HG03045 (cell line): ENCODE results near the gene IFNG.
A peak's percentile ranks its signal among the peaks of the same experiment; 100 is the strongest.

Source experiments
- ATAC-seq: cut with Tn5 transposase; IDR thresholded peaks from one replicate; pipeline ENCODE4 v1.9.1; 2021; ENCODE audit warnings: mild to moderate bottlenecking, moderate library complexity; ENCODE audit not compliant: unreplicated experiment

The IFNG gene

GRCh38 chr12:68169213-68169889 lies 9.8 kb upstream of the IFNG start:
- no peak for ATAC-seq

DNA sequence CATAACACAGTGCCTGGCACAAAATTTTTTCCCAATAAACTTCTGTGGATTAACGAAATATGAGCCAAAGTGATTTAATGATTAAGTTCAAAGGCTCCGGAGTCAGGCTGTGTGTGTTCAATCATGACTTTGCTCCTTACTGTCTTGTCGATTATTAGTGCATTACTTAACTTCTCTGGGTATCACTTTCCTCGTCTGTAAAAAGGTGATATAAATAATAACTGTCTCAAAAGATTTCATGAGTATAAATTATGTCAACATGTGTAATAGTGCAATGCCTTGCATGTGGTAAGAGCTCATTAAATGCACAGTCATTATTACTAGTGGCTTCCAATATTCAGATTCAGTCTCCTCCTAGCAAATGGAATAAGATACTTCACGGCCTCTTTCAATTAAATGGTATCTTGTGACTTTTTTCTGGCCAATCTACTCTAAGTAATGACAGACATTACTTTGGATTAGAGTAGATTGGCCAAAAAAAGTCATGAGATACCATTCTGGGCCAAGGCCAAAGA lies 6.8 kb upstream of the IFNG start:
- no peak for ATAC-seq

DNA sequence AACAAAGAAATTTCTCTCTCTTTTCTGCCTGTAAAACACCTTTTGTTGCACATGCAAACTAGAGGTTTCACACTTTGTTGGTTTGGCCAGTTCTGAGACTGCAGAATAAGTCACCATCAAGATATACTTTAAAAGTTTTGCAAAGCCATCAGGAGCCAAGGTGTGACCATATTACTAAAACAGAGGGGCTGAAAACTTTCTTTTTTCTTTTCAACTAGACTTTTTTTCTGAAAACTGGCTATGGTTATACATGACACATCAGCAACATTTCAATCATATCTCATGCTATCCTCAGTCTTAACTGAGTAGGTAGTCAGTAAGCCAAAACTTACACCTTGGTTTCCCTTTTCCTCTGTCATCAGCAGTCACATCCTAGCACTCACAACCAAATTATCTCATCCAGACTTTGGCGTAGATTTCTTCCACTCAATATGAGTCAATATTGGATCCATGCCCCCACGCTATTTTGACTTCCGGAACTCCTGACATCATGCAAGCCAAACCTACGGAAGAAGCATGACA lies 4.1 kb upstream of the IFNG start:
- ATAC-seq: peak; percentile 66

DNA sequence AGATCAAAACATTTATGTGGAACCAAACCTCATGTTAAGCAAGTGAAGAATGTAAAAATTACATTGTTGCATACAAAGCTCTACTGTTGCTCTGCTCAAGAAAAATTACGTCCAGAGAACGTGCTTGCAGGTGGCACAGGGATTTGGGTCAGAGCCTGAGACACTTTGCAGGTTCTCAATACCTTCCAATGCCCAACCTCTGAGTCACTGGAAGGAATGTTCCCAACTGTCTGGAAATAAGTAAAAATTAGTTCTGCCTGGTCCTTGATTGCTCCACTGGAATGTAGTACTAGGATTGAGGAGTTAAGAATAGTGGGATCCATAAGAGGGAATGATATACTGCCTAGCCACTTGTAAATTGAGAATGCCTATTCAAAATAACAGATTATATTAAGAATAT lies 2.8 kb upstream of the IFNG start:
- no peak for ATAC-seq

GRCh38 chr12:68158432-68158831 lies 1.1 kb downstream of the IFNG start:
- ATAC-seq: no peak

DNA sequence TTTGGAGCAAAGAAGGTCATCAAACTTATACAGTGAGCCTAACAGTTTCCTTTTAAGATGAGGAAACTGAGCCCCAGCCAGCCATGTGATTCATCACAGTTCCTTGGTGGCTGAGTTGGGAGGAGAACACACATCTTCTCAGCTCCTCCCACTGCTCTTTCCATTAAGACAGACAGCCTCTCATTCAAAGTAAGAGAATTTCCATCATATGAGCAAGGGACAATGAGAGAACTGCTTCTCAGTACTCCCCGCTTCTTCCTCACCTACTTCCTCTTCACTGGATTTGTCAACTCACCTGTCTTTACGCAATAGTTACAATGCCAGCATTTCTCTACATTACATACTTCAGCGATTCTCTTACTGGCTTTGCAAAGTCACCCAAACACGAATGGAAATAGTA lies 2.2 kb downstream of the IFNG start:
- no peak for ATAC-seq

DNA sequence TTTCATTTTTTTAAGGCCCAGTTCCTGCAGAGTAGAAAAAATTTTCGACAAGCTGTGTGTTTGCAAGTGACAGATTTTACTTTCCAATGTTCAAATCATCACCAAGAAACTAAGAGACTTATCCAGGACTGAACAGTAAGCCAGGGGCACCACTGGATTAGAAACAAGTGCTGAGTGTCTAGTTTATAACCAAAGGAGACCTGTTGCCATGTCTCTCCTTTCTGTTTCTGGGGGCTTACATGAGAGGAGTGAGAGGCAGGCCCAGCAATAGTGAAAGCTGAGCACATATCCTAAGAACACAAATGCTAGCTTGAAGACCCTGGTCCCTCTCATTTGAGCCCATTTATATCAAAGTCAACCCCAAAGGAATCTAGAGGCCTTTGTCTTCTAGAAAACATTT lies 2.9 kb downstream of the IFNG start:
- ATAC-seq: no peak

DNA sequence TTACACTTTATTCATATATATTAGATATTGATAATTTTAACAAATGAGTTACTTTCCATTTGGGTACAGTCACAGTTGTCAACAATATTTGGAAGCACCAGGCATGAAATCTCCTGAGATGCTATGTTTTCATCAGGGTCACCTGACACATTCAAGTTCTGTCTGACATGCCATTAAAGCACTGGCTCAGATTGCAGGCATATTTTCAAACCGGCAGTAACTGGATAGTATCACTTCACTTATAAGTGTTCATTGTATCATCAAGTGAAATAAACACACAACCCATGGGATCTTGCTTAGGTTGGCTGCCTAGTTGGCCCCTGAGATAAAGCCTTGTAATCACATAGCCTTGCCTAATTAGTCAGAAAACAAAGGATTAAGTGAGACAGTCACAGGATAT lies 4.8 kb downstream of the IFNG start:
- ATAC-seq: no peak

GRCh38 chr12:68148261-68148951 lies 11.1 kb downstream of the IFNG start:
- ATAC-seq: no peak

DNA sequence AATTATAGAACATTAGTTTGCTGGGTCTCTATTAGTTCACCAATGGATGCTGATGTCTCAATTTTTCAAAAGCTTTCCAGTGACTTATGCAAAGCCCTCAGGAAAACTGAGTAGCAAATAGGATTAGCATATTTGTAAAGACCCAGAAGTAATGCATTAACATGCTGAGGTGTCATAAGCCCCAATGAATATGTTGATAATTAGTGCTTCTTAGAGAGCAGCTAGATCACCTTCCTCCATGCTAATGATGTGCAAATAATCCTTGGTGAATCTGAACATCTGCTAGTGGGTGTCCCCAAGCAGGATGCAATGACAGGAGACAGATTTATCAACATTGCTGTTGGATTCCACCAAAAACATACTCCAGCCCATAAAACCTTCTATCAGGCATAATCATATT lies 19.0 kb downstream of the IFNG start:
- no peak for ATAC-seq

GRCh38 chr12:68139941-68140340 lies 19.6 kb downstream of the IFNG start:
- no peak for ATAC-seq

DNA sequence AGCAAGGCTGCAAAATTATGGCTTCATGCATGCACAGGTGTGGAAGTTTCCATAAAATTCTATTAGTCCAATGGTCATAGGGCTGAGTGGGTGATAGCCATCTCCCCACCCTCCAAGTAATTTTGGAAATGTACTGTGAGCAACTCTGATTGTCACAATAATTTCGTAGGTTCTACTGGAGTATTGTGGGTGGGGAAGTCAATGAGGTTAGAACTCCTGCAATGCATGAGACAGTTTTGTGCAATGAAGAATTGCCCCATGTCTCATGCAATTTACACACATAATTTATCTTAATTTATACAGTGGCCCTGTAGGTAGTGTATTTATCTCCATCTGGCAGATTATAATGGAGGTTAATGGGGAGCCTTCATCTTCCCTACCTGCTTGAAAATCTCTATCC lies 20.5 kb downstream of the IFNG start:
- no peak for ATAC-seq

DNA sequence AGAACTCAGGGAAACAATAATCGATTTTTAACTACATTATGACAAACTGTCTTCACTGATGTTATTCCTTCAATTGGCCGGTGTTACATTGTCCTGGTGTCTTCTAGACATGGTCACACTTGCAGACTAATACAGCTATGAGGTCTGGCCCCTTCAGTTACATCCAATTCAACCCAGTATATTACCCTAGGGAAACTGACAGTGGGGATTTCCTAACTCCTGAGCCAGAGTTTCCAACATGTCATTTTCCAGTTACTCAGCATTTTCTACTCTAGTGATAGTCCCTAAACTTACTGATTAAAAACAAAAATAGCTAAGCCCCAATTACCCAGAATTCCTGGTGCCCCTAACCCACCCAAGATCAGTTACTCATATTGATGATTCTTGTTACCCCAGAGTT lies 21.1 kb downstream of the IFNG start:
- no peak for ATAC-seq

- no peak for ATAC-seq
Measured at GRCh38 chr12:68137335-68137830, 22.2 kb downstream of the IFNG start.

GRCh38 chr12:68135520-68135919 lies 24.0 kb downstream of the IFNG start:
- ATAC-seq: no peak

DNA sequence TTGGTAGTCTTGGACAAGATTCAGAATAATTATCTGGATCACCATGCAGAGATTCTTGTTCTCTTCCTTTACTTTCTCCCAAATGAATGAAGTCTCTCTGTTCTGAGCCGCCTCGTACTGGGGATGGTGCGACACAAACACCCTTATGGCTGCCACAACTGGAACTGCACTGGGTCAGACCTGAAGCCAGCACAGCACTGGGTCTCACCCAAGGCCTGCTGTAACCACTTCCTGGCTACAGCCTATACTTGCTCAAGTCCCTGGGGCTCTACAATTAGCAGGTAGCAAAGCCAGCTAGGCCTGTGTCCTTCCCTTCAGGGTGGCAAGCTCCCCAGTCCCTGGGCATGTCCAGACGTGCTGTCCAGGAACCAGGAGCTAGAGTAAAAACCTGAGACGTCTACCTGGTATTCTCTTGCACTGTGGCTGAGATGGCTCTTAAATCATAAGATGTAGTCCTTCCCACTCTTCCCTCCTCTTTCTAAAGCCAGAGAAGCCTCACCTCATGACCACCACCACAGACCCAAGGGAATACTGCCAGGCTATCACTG lies 27.6 kb downstream of the IFNG start:
- ATAC-seq: no peak

GRCh38 chr12:68129979-68130378 lies 29.6 kb downstream of the IFNG start:
- ATAC-seq: no peak

- no peak for ATAC-seq
Measured at GRCh38 chr12:68122236-68122920, 37.2 kb downstream of the IFNG start.

DNA sequence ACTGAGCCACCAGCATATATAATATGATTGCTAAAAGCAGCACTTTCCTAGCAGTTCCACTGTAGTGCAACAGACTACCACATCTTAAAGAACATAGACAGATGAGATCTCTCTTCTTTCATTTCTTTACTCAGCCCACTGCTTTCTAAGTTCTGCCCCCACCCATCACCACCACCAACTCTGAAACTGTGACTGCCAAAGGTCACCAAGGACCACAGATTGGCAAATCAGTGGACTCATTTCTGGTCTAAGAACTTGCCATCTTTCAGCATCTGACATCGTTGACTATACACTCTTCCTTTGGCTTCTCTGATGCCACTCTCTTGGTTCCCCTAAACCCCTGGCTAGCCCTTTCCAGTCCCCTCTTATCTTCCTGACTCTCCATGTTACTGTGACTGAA lies 38.4 kb downstream of the IFNG start:
- ATAC-seq: no peak

- peak; percentile 91 for ATAC-seq
Measured at GRCh38 chr12:68119724-68120211, 39.8 kb downstream of the IFNG start.

- peak; percentile 52 for ATAC-seq
Measured at GRCh38 chr12:68119250-68119649, 40.3 kb downstream of the IFNG start.
